Measurements from ENCODE around the gene NAV3.

DNA sequence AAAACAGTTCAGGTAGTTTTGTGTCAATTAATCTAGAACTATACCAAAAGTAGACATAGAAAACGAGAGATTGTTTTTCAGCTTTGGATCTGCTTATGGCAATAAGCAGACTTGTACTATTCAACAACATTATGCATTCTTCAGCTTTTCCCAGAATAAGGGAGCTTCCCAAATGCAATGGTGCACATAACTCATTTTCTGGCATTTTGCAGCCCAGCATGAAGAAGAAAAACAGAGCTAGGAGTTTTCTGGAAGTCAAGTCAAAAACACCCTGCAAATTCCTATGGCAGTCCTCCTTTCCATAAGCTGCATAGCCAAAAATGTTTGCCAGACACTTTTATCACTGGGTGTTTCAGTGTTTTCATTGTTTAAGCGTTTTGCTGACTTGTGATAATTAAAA lies 314.7 kb downstream of the NAV3 start:
- TF ChIP-seq, protein P1, sequence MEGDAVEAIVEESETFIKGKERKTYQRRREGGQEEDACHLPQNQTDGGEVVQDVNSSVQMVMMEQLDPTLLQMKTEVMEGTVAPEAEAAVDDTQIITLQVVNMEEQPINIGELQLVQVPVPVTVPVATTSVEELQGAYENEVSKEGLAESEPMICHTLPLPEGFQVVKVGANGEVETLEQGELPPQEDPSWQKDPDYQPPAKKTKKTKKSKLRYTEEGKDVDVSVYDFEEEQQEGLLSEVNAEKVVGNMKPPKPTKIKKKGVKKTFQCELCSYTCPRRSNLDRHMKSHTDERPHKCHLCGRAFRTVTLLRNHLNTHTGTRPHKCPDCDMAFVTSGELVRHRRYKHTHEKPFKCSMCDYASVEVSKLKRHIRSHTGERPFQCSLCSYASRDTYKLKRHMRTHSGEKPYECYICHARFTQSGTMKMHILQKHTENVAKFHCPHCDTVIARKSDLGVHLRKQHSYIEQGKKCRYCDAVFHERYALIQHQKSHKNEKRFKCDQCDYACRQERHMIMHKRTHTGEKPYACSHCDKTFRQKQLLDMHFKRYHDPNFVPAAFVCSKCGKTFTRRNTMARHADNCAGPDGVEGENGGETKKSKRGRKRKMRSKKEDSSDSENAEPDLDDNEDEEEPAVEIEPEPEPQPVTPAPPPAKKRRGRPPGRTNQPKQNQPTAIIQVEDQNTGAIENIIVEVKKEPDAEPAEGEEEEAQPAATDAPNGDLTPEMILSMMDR (IDR thresholded peaks at IDR 0.05; ENCODE audit: low read length) = no peak
- TF ChIP-seq EZH2 (optimal IDR thresholded peaks at IDR 0.05; ENCODE audit: low read depth, low read length) (no peak), EZH2phosphoT487 (IDR thresholded peaks at IDR 0.05; ENCODE audit: low read length) (no peak)
